ENCODE results near the gene SLC13A2. TPM values are rescaled to one million over a fixed set of nuclear protein-coding genes. Genes with fewer than 3 reads are reported as not detected.
"Not testable (repeated sequence)": the region's sequence is repeated elsewhere in the genome, so short reads cannot be mapped to it uniquely, and the experiment has no call there.

SLC13A2 gene
- total and polyA plus RNA-seq, 7 donors, result 0.21 TPM; not detected in 6

- H3K4me1 ChIP-seq, result no peaks in the 10 kb centered on the region
- no peaks in the 10 kb centered on the region for H3K36me3 ChIP-seq (ENCODE audit: insufficient read depth in 1 of 2, low read depth in 1 of 2)
- no peak overlapping the region for H3K4me3 ChIP-seq
- TF ChIP-seq, protein P1, sequence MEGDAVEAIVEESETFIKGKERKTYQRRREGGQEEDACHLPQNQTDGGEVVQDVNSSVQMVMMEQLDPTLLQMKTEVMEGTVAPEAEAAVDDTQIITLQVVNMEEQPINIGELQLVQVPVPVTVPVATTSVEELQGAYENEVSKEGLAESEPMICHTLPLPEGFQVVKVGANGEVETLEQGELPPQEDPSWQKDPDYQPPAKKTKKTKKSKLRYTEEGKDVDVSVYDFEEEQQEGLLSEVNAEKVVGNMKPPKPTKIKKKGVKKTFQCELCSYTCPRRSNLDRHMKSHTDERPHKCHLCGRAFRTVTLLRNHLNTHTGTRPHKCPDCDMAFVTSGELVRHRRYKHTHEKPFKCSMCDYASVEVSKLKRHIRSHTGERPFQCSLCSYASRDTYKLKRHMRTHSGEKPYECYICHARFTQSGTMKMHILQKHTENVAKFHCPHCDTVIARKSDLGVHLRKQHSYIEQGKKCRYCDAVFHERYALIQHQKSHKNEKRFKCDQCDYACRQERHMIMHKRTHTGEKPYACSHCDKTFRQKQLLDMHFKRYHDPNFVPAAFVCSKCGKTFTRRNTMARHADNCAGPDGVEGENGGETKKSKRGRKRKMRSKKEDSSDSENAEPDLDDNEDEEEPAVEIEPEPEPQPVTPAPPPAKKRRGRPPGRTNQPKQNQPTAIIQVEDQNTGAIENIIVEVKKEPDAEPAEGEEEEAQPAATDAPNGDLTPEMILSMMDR (IDR thresholded peaks at IDR 0.05), result no peak
- H3K27me3 ChIP-seq (ENCODE audit: insufficient read depth in 3 of 3, low read length in 2 of 3), result no peaks in the 10 kb centered on the region
- H3K9me3 ChIP-seq, result no peaks in the 10 kb centered on the region
- DNase-seq (no peak), ATAC-seq (no peak)
- H3K27ac ChIP-seq, result no peak overlapping the region
- 89 to 93% (median 89%) methylated on average over 1 of the region's 1 CpG for WGBS, 3 donors
- intact Hi-C loops (cut with DNase I), result no loop called here
Observed at GRCh38 chr17:28449859-28450258, 23.6 kb upstream of the SLC13A2 start.

- Histone ChIP-seq H3K27ac (no peak overlapping the region), H3K4me1 (no peaks in the 10 kb centered on the region), H3K4me3 (no peak overlapping the region), H3K36me3 (ENCODE audit: insufficient read depth in 1 of 2, low read depth in 1 of 2) (no peaks in the 10 kb centered on the region), H3K9me3 (no peaks in the 10 kb centered on the region), H3K27me3 (ENCODE audit: insufficient read depth in 3 of 3, low read length in 2 of 3) (no peaks in the 10 kb centered on the region)
- WGBS, 3 donors, result 84 to 85% (median 85%) methylated on average over 5 to 6 of the region's 6 CpGs
- ATAC-seq, result no peak
- intact Hi-C loops (cut with DNase I), result no loop called here
- TF ChIP-seq, protein P1 (IDR thresholded peaks at IDR 0.05), result no peak
- DNase-seq, result no peak
Observed at GRCh38 chr17:28457890-28458289, 15.6 kb upstream of the SLC13A2 start.

- H3K9me3 ChIP-seq; H3K4me3 ChIP-seq; intact Hi-C loops (cut with DNase I); H3K4me1 ChIP-seq; H3K27ac ChIP-seq; ATAC-seq; H3K36me3 ChIP-seq (ENCODE audit: insufficient read depth in 1 of 2, low read depth in 1 of 2); DNase-seq; H3K27me3 ChIP-seq (ENCODE audit: insufficient read depth in 3 of 3, low read length in 2 of 3): not testable (repeated sequence)
- WGBS, 3 donors, result 91 to 94% (median 93%) methylated on average over 23 to 30 of the region's 32 CpGs
Observed at GRCh38 chr17:28458881-28459280, 14.6 kb upstream of the SLC13A2 start.

DNA sequence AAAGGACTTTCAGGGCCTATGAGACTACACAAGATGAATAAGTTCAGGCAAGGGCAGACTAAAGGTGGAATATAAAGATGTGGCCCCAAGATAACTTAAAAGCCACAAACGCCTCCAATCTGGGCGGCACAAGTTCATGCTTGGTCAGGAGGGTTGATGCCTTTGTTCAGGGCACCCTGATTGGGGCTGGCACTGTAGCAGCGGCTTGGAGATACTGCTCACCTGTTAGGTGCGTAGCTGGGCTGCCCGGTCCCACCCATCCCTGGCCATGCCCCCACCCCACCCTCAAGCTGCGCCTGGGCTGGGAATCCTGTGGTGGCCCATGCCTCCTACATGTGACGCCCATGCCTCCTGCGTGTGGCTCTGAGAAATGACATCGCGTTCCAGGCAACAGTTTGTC lies 12.5 kb upstream of the SLC13A2 start:
- H3K4me1 ChIP-seq, result no peaks in the 10 kb centered on the region
- no peak overlapping the region for H3K4me3 ChIP-seq
- no peak for ATAC-seq
- intact Hi-C loops (cut with DNase I), result no loop called here
- no peak for DNase-seq
- no peaks in the 10 kb centered on the region for H3K9me3 ChIP-seq
- H3K27ac ChIP-seq, result no peak overlapping the region
- WGBS, 3 donors, result 89 to 90% (median 89%) methylated on average over 10 of the region's 10 CpGs
- H3K27me3 ChIP-seq (ENCODE audit: insufficient read depth in 3 of 3, low read length in 2 of 3), result no peaks in the 10 kb centered on the region
- TF ChIP-seq, protein P1 (IDR thresholded peaks at IDR 0.05), result no peak
- no peaks in the 10 kb centered on the region for H3K36me3 ChIP-seq (ENCODE audit: insufficient read depth in 1 of 2, low read depth in 1 of 2)

GRCh38 chr17:28466001-28466400 lies 7.4 kb upstream of the SLC13A2 start:
- Histone ChIP-seq H3K27me3 (ENCODE audit: insufficient read depth in 3 of 3, low read length in 2 of 3) (no peaks in the 10 kb centered on the region), H3K4me1 (no peaks in the 10 kb centered on the region), H3K4me3 (no peak overlapping the region), H3K27ac (no peak overlapping the region), H3K9me3 (no peaks in the 10 kb centered on the region), H3K36me3 (ENCODE audit: insufficient read depth in 1 of 2, low read depth in 1 of 2) (no peaks in the 10 kb centered on the region)
- DNase-seq, result no peak
- no peak for ATAC-seq
- TF ChIP-seq, protein P1 (IDR thresholded peaks at IDR 0.05), result no peak
- intact Hi-C loops (cut with DNase I), result no loop called here
- 58 to 68% (median 62%) methylated on average over 9 of the region's 9 CpGs for WGBS, 3 donors
